GM21447 (cell line): ENCODE data around the gene ADAM19.

Experiments
- ATAC-seq: cut with Tn5 transposase; IDR thresholded peaks from one replicate; pipeline ENCODE4 v1.9.1; 2021; ENCODE audit not compliant: unreplicated experiment

ADAM19 gene

DNA sequence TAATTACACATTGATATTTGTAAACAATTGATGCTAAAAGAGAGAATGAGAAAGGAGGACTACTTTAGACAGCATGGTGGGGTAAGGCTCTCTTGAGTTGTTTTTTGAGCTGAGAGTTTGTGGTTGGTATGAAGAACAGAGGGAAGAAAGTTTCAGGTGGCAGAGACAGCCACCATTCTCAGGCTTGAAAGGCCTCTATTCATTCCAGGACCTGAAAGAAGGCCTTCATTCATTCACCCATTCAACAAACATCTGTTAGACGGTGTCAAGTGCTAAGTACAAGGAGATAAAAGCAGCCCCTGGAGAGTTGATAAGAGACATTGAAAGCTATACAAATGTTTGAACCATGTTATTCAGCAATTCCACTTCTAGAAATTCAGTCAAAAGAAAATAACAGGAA is 21.7 kb upstream of the ADAM19 start:
- ATAC-seq, result no peak

GRCh38 chr5:157596487-157596886 is 20.9 kb upstream of the ADAM19 start:
- ATAC-seq, result peak; percentile 76

DNA sequence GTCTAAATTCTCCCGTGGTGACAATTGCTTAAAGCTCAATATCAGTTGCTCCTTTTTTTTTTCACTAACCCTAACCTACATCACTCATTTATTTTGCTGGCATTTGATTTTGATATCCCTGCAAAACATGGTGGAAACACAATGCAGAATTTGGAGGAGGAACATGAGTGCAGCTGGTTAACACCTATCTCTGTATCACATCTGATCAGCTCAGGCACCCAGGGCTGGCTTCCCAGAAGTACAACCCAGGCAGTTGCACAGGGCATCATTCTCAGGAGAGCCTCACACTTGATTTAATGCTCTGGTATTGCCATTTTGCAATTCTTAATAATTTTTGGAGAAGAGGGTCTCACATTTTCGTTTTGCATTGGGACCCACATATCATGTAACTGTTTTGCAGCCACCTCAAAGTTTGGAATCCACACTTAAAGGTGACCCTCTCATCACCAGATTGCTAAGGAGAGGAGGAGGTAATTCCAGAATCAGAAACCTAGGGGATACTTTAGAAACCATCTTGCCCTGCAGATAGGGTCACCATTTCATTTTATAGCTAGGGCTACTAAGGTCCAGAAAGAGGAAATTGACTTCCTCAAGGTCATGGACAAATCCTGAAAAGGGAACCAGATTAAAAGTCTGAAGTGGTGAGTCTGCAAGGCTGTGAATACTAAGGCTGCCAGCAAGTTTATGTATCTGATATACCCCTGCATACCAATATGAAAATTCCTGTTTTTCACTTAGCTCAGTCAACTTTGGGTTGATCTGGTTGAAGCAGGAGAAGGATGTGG is 19.3 kb upstream of the ADAM19 start:
- ATAC-seq, result no peak

DNA sequence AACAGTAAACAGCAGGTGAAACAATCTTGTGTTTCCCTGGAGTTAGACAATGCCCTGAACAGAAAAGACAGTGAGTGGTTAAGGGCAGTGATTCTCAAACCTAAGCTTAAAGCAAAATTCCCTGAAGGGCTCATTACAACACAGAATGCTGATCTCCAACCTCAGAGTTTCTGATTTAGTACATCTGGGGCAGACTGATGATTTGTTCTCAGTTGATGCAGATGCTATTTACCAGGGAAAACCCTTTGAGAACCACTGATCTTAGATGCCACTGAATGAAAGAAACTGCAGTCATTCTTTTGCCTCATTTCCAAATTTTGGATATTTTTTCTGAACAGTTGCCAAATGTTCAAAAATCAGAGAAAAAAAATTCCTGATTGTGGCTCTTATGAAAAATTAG is 18.7 kb upstream of the ADAM19 start:
- ATAC-seq, result no peak

DNA sequence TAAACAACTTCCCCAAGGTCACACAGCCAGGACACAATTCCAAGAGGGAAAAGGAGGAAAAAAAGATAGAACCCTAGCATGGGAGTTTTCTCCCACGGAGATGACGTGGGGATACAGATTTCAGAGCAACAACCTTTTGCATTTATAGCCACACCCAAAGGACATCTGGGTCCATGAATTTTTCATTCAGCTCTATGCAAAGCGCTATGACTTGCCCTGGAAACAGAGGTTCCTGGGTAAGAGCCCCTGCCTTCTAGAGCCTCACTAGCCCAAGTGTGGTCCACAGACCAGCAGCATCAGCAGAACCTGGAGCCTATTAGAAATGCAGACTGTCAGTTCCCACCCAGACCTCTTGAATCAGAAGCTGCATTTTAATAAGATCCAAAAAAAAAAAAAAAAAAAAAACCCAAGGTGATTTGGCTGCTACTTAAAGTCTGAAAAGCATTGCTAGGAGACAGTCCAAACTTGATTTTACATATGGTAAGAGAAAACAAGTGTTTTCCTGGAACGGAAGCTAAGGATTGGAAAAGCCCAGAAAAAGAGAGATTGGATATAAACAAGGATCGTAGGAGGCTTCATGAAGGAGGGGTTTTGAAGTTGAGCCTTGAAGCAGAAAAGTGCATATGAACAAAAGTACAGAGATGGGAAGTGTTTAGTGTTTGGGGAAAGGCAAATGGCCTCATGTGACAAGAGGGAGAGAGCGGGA is 17.6 kb upstream of the ADAM19 start:
- no peak for ATAC-seq

DNA sequence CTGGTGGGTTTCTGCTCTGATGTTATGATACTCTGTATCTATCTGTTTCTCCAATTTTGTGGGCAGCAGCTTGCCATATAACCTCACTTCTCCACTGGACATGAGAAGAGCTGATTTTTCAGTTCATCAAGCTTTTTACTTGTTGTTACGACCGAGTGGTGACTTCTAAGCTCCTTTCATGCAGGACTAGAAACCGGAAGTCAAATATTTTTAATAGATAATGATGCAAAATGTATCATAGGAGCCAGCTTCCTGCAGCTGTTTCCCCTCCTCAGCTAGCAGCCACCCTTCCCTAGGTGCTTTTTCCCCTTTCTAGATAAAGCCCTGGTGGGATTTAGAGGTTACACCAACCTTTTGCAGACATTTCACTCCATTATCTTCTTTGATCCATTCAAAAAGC is 17.0 kb upstream of the ADAM19 start:
- no peak for ATAC-seq

- ATAC-seq, result no peak
Observed at GRCh38 chr5:157590478-157590877, 14.9 kb upstream of the ADAM19 start.

DNA sequence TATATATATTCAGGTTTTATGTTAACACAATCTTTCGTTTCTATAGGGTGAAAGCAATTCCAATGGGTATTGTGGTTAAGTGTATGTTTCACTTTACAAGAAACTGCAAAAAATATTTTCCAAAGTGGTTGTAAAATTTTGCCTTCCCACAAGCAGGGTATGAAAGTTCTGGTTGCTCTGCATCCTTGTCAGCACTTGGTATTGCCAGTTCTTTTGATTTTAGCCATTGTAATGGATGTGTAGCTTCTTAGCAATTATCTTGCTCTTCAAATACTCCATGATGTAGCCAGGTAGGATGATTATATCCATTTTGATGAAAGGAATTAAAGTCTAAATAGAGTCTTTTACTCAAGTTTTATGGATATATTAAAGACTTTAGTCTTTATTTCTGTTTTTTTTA is 9.1 kb upstream of the ADAM19 start:
- no peak for ATAC-seq

DNA sequence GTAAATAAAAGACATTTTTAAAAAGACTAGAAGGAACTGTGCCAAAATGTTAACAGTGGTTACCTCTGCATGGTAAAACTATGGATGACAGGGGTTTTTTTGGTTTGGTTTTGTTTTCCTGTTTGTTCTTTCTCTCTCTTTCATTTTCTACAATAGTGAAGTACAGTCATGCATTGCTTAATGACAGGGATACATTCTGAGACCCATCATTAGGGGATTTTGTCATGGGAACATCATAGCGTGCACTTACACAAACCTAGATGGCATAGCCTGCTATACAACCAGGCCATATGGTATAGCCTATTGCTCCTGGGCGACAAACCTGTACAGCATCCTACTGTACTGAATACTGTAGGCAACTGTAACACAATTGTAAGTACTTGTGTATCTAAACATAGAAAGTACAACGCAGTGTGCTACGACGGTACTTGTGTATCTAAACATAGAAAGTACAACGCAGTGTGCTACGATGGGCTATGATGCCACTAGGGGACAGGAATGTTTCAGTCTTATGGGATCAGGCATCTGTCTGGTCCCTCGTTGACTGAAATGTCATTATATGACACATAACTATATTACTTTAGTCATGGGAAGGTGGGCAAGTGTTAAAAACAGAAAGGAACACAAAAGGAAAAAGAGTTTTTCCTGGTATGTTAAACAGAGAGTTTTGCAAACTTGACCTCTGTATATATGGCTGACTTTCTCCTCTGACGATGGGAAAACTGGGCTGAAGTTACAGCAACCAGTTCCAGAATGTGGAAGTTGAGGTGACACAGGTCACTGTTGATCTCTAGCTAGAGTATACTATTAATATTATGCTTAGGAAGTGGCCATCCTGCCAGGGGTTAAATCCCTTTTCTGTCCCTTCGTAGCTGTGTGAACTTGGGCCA is 7.4 kb upstream of the ADAM19 start:
- peak; percentile 65 for ATAC-seq

- ATAC-seq, result no peak
Observed at GRCh38 chr5:157581901-157582300, 6.3 kb upstream of the ADAM19 start.

- no peak for ATAC-seq
Observed at GRCh38 chr5:157578079-157578780, 2.7 kb upstream of the ADAM19 start.

GRCh38 chr5:157576678-157577077 is 1.1 kb upstream of the ADAM19 start:
- no peak for ATAC-seq

DNA sequence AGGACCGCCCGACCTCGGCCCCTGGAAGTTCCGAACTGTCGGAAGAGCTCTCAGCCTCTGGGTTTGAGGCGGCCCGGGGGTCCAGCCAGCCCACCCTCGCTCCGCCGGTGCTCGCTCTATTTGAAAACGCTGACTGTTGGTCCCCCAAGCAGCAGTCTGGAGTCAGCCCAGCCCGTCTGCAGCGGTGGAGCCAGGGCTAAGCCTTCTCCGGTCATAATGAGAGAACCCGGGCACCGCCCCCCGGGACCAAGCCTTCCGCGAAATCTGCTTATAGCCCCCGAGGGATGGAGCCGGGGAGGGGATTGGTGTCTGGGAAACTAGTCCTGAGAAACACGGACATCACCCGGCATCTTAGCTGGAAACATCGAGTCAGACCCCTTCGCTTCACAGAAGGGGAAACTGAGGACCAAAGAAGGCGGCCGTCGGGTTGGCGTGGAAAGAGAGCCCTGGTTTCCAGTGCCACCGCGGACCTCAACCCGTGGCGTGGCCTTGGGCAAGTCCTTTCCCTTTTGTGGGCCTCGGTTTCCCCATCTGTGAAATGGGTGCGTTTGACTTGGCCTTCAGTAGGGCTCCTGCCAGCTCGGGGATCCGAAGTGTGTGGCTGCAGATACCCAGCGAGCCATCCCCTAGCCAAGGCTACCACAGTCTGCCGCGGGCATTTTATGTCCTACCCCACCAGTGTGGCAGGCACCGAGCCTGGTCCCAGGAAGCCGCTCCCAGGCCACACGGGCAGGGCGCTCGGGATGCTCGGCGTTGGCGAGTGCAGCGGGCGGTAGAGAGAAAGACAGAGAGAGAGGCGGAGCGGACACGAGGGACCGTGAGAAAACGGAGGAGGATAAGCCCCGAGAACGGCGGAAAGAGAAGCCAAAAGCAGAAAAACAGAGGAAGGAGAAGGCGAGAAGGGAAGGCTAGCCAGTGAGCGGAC is 857 bp downstream of the ADAM19 start:
- no peak for ATAC-seq

- peak; percentile 91 for ATAC-seq
Observed at GRCh38 chr5:157571357-157571827, 4.2 kb downstream of the ADAM19 start.

DNA sequence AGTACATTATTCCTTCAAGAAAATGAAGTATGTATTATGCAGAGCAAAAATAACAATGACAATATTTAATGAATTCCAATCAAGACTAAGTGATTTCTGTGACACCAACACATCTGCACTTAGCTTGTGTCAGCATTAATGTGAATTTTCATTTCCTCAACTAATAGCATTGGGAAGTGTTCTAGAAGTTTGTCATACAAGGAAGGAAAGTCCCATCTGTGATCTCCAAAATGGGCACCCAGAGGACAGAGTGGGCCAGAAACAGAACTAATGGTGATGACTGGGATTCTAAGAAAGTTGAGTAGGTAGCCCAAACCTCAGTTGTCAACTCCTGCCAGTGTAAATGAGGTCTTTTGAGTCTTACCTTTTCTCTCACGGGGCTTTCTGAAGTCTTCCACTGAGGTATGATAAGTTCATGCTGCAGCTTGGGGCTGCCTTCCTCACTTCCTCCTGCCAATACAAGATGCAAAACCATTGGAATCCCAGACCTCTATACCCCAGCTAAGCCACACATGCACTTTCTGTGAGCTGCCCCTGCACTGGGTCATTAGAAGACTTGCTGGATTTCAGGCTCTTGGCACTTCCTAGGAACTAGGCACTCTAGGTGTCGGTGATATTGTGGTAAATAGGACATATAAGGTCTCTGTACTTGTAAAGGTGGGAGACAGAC is 4.9 kb downstream of the ADAM19 start:
- ATAC-seq, result no peak

GRCh38 chr5:157568720-157569119 is 6.9 kb downstream of the ADAM19 start:
- ATAC-seq, result no peak

GRCh38 chr5:157568222-157568621 is 7.4 kb downstream of the ADAM19 start:
- no peak for ATAC-seq

GRCh38 chr5:157566902-157567489 is 8.6 kb downstream of the ADAM19 start:
- ATAC-seq, result no peak
